HEK293T (cell line): ENCODE results near the gene TRERF1.

Source experiments
- CTCF ChIA-PET: fragments of 350-600 bp; formaldehyde crosslinking; extraction: SDS; loops from one replicate; lab custom pipeline; 2021; ENCODE audit warnings: antibody characterized with exemption, inconsistent platforms; lab: Yijun Ruan, JAX
- POLR2A ChIA-PET: fragments of 350-600 bp; formaldehyde crosslinking; extraction: SDS; loops from one replicate; lab custom pipeline; 2020; ENCODE audit warnings: antibody characterized with exemption, inconsistent platforms; lab: Yijun Ruan, JAX
- DNase-seq: peaks from one replicate; pipeline ENCODE4 v3.0.0; 2012; ENCODE audit warnings: mixed read lengths; ENCODE audit errors: extremely low spot score
- ARNT ChIP-seq: fragments of 450-650 bp; IDR thresholded peaks from 2 replicates; pipeline ENCODE4 v1.6.1; 2017; ENCODE audit warnings: mild to moderate bottlenecking
- BHLHE40 ChIP-seq: fragments of 450-650 bp; IDR thresholded peaks from 2 replicates; pipeline ENCODE4 v1.6.1; 2016; ENCODE audit warnings: mild to moderate bottlenecking, moderate library complexity, borderline replicate concordance
- CTBP1 ChIP-seq: fragments of 450-650 bp; IDR thresholded peaks from 2 replicates; pipeline ENCODE4 v1.6.1; 2016; ENCODE audit warnings: borderline replicate concordance
- ELF4 ChIP-seq: fragments of 450-650 bp; IDR thresholded peaks from 2 replicates; pipeline ENCODE4 v1.6.1; 2017; ENCODE audit warnings: antibody characterized with exemption
- FOXA1 ChIP-seq: fragments of 450-650 bp; IDR thresholded peaks from 2 replicates; pipeline ENCODE4 v1.6.1; 2016; ENCODE audit warnings: mild to moderate bottlenecking
- FOXK2 ChIP-seq: fragments of 450-650 bp; IDR thresholded peaks from 2 replicates; pipeline ENCODE4 v1.6.1; 2016; ENCODE audit warnings: mild to moderate bottlenecking
- FOXM1 ChIP-seq: fragments of 450-650 bp; IDR thresholded peaks from 2 replicates; pipeline ENCODE4 v1.6.1; 2017; ENCODE audit warnings: mild to moderate bottlenecking, borderline replicate concordance
- HDGF ChIP-seq: fragments of 450-650 bp; IDR thresholded peaks from 2 replicates; pipeline ENCODE4 v1.6.1; 2017; ENCODE audit warnings: antibody characterized with exemption, borderline replicate concordance
- L3MBTL2 ChIP-seq: fragments of 450-650 bp; conservative IDR thresholded peaks from 2 replicates; pipeline ENCODE4 v1.6.1; 2016; ENCODE audit warnings: mild to moderate bottlenecking
- LEF1 ChIP-seq: fragments of 450-650 bp; IDR thresholded peaks from 2 replicates; pipeline ENCODE4 v1.6.1; 2017; ENCODE audit warnings: mild to moderate bottlenecking, borderline replicate concordance
- NFRKB ChIP-seq: fragments of 450-650 bp; IDR thresholded peaks from 2 replicates; pipeline ENCODE4 v1.6.1; 2016; ENCODE audit warnings: mild to moderate bottlenecking, moderate library complexity
- SP1 ChIP-seq: fragments of 450-650 bp; IDR thresholded peaks from 2 replicates; pipeline ENCODE4 v1.6.1; 2017
- SUZ12 ChIP-seq: fragments of 450-650 bp; IDR thresholded peaks from 2 replicates; pipeline ENCODE4 v1.6.1; 2016; ENCODE audit warnings: mild to moderate bottlenecking
- TARDBP ChIP-seq: fragments of 450-650 bp; IDR thresholded peaks from 2 replicates; pipeline ENCODE4 v1.6.1; 2016
- ZNF384 ChIP-seq: fragments of 450-650 bp; IDR thresholded peaks from 2 replicates; pipeline ENCODE4 v1.6.1; 2016
- TF ChIP-seq, protein P1 (sequence below): fragments of 450-650 bp; IDR thresholded peaks from 2 replicates; pipeline ENCODE4 v1.6.1; 2016

Gene TRERF1

DNA sequence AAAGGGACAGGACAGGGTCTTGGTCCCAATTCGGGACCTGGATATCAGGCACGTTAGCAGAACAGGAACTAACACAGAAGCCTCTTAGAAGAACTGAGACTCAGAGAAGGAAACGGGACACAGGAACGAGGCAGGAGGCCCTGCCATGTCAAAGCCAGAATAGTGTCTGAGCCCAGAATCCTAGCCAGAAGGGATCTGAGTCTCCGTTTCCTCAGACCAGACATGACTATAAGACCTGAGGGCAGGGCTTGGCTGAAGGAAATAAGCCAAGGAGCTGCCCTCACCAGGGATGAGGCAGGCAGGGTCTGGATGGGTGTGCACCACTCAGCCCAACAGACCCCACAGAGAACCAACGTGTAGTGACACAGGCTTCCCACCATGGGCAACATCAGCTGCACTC is 40.3 kb downstream of the TRERF1 start:
- DNase-seq, result no peak
- POLR2A ChIA-PET, result no interaction called here
- TF ChIP-seq ARNT, result no peak
- TF ChIP-seq L3MBTL2, result no peak
- TF ChIP-seq NFRKB, result no peak
- TF ChIP-seq BHLHE40, result no peak
- CTCF ChIA-PET, result interaction anchor here (1.1 kb wide), 1 partner anchor 8 kb away, joined by 3 read pairs; no protein-coding TSS in a partner anchor

DNA sequence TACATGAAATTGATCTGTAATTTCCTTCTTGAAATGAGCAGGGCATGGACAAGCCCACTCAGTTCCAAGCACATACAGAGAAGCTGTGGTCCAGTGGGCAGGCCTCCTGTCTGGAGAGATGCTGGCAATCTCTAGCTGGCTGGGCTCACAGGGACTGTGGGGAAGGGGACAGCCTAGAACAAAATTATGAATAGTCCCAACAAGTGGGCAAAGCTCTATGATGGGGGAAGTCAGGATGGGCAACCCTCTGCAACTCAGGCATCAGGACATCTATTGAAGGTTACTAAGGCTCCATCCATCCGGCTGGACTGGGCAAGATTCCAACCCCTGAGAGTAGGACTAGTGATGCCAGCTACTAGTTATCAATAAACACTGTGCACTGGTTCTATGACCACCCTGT is 40.9 kb downstream of the TRERF1 start:
- TF ChIP-seq ZNF384 (no peak), CTBP1 (no peak), L3MBTL2 (no peak), BHLHE40 (no peak), NFRKB (no peak)
- TF ChIP-seq, protein P1, sequence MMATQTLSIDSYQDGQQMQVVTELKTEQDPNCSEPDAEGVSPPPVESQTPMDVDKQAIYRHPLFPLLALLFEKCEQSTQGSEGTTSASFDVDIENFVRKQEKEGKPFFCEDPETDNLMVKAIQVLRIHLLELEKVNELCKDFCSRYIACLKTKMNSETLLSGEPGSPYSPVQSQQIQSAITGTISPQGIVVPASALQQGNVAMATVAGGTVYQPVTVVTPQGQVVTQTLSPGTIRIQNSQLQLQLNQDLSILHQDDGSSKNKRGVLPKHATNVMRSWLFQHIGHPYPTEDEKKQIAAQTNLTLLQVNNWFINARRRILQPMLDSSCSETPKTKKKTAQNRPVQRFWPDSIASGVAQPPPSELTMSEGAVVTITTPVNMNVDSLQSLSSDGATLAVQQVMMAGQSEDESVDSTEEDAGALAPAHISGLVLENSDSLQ, result no peak
- ChIA-PET POLR2A (no interaction called here), CTCF (interaction anchor here (1.1 kb wide), 1 partner anchor 8 kb away, joined by 3 read pairs; no protein-coding TSS in a partner anchor)
- DNase-seq, result no peak

DNA sequence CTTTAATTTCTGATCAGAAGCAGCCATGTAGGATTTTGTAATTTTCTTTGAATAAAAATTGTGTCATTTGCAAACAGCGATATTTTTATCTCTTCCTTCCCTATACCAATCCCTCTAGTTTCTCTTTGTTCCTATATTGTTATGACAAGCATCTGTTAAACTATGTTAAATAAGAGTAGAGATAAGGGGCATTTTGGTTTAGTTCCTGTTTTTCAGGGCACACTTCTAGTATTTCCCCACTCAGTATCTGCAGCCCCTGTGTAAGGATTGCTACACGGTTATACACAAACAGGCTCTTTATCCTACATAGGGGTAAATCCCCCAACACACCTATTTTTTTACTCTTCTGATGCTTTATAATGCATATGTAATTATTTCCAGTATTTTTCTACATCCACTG is 42.1 kb downstream of the TRERF1 start:
- ChIA-PET CTCF (no interaction called here), POLR2A (no interaction called here)
- no peak for DNase-seq
- no peak for TF ChIP-seq SUZ12
- no peak for TF ChIP-seq L3MBTL2
- TF ChIP-seq, protein P1, result no peak
- TF ChIP-seq ARNT, result no peak
- TF ChIP-seq NFRKB, result no peak
- no peak for TF ChIP-seq TARDBP
- no peak for TF ChIP-seq LEF1
- TF ChIP-seq FOXM1, result no peak
- no peak for TF ChIP-seq ZNF384
- TF ChIP-seq HDGF, result no peak
- TF ChIP-seq SP1, result no peak
- no peak for TF ChIP-seq FOXA1
- no peak for TF ChIP-seq FOXK2
- no peak for TF ChIP-seq CTBP1
- no peak for TF ChIP-seq BHLHE40
- no peak for TF ChIP-seq ELF4

DNA sequence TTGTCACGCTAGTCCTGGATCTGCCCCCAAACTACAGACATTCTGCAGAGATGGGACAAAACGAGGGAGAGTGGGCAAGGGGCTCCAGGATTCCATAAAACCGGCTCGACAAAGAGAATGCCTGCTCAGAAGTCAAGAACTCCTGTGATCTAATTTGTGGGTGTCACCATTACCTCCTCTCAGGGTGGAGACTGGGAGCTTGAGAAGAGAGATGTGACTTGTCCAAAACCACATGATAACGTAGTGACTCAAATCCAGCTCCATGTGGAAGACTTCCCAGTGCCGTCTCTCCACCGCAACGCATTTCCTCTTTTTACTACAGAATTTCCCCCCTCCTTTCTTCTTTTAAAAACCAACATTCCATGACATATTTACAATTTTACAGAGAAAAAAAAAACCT is 44.3 kb downstream of the TRERF1 start:
- no peak for DNase-seq
- ChIA-PET POLR2A (no interaction called here), CTCF (no interaction called here)
- TF ChIP-seq, protein P1, result no peak
- TF ChIP-seq SUZ12 (no peak), ELF4 (no peak), ZNF384 (no peak), NFRKB (no peak), CTBP1 (no peak), TARDBP (no peak), FOXK2 (no peak), L3MBTL2 (no peak), FOXA1 (no peak)

DNA sequence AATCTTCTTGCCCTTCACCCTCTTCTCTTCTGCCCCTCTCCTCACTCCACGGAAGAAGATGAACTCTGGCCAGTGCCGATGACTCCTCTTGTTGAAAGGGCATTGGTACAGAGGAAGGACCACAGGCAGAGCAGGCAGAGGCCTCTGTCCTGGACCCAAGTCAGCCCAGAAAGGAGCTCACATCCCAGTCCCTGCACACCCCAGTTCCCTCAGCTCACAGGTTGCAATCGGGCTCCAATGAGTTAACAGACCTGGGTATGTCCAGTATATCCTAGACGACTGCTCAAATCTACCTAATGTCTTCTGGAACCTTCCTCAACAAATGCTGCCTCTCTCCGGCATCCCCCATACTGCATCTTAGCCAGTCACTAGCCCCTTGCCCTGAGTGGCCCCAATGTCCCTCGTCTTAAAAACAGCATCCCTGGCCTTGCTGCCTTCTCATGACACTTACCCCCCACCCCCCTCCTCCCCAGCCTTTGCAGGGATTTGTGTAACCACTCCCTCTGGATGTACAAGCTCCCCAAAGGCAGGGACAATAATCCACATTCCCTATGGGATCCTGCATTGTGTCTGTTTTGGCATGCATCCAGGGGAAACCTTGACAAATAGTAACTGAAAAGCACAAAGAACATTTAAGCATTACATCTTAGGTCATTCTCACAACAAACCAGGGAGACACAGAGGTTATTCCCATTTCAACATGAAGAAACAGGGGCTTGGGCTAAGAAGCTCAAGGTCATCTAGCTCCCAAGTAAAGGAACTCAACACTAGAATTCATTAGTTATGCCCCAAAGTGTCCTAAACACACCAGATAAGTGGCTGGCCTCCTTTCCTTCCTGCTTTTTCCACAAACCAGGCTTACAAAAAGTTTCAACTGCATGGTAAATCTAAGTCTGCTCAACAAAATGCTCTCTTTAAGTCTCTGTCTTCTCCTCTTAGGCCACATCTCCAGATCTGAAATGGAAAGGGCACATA is 45.1 kb downstream of the TRERF1 start:
- POLR2A ChIA-PET, result interaction anchor here (1.3 kb wide), 1 partner anchor 47 kb away, joined by 4 read pairs; no protein-coding TSS in a partner anchor

More for the DNA sequence above, 45.1 kb downstream of the TRERF1 start:
- DNase-seq, result no peak
- no peak for TF ChIP-seq FOXK2
- TF ChIP-seq, protein P1, result no peak
- TF ChIP-seq SP1, result no peak
- TF ChIP-seq NFRKB, result no peak
- no peak for TF ChIP-seq FOXM1
- TF ChIP-seq HDGF, result no peak
- no peak for TF ChIP-seq BHLHE40
- no peak for TF ChIP-seq FOXA1
- TF ChIP-seq SUZ12, result no peak
- TF ChIP-seq CTBP1, result no peak
- TF ChIP-seq TARDBP, result no peak
- no peak for TF ChIP-seq ELF4
- TF ChIP-seq ARNT, result no peak
- no peak for TF ChIP-seq L3MBTL2
- no peak for TF ChIP-seq ZNF384
- no peak for TF ChIP-seq LEF1
- CTCF ChIA-PET, result interaction anchor here (0.7 kb wide), 1 partner anchor 141 kb away, joined by 3 read pairs; no protein-coding TSS in a partner anchor
